HG03097 (cell line): ENCODE measurements around the gene MSMP.

Experiments
- ATAC-seq: cut with Tn5 transposase; IDR thresholded peaks from one replicate; pipeline ENCODE4 v1.9.1; 2021; ENCODE audit not compliant: unreplicated experiment, low FRiP score

MSMP gene

GRCh38 chr9:35703906-35704672 is 50.0 kb downstream of the MSMP start:
- ATAC-seq, result no peak
